ENCODE results near the gene TMEM239. TPM values are rescaled to one million over a fixed set of nuclear protein-coding genes. Genes with fewer than 3 reads are reported as not detected.
A peak's percentile ranks its signal among the peaks of the same experiment; 100 is the strongest.

The TMEM239 gene
- total and polyA plus RNA-seq, 2 of the 8 experiments (the other 6 are each of a cell fraction or from before 2014, with no cell fraction given) = not detected

GRCh38 chr20:2768632-2769015, 47.5 kb upstream of the TMEM239 start:
- H3K23me2 ChIP-seq (ENCODE audit: low read depth, low read length) = no peaks in the 10 kb centered on the region; the same call in 1 of the 2 replicates
- H3K4ac ChIP-seq (replicated peaks; ENCODE audit: insufficient read length, low read depth, low read length) = no peak overlapping the region
- H3K56ac ChIP-seq (replicated peaks; ENCODE audit: insufficient read length, low read depth, low read length) = no peak overlapping the region
- no peak overlapping the region for H2BK120ac ChIP-seq (replicated peaks; ENCODE audit: low read depth, low read length)
- no peaks in the 10 kb centered on the region for H3K9me3 ChIP-seq (ENCODE audit: insufficient read depth in 2 of 2, low read depth in 1 of 2, low read length in 1 of 2)
- no peak overlapping the region for H2BK5ac ChIP-seq (ENCODE audit: low read depth, low read length)
- H2BK15ac ChIP-seq (ENCODE audit: low read length) = no peak overlapping the region
- no peaks in the 10 kb centered on the region for H3K79me2 ChIP-seq (ENCODE audit: control insufficient read depth in 1 of 2, insufficient read depth in 2 of 2, low read length in 2 of 2)
- H2AK5ac ChIP-seq (ENCODE audit: low read depth, low read length) = no peak overlapping the region
- no peak overlapping the region for H2BK20ac ChIP-seq (ENCODE audit: low read length)
- no peaks in the 10 kb centered on the region for H3K36me3 ChIP-seq (ENCODE audit: control insufficient read depth in 2 of 4, insufficient read depth in 4 of 4, low read length in 3 of 4)
- H2BK12ac ChIP-seq (ENCODE audit: low read depth, low read length) = no peak overlapping the region
- no peak overlapping the region for H4K5ac ChIP-seq (ENCODE audit: insufficient read length, low read depth, low read length)
- peaks cover 0 to 3% (median 0%) of the 10 kb centered on the region in 4 experiments; a peak in 1 of 7 replicates for H3K4me1 ChIP-seq (replicated peaks in 1 of 4; ENCODE audit: control insufficient read depth in 3 of 4, insufficient read depth in 4 of 4, low read length in 3 of 4)
- no peak overlapping the region for H3K4me3 ChIP-seq (ENCODE audit: extremely low read depth in 1 of 4, insufficient read depth in 2 of 4, low read depth in 3 of 4, low read length in 4 of 4)
- H3K27me3 ChIP-seq (replicated peaks in 1 of 4; ENCODE audit: control insufficient read depth in 3 of 4, extremely low read depth in 1 of 4, insufficient read depth in 3 of 4, low read length in 3 of 4) = no peaks in the 10 kb centered on the region; a peak in 1 of 7 replicates
- H3K14ac ChIP-seq (ENCODE audit: insufficient read length) = no peak overlapping the region
- H4K20me1 ChIP-seq (replicated peaks in 1 of 2; ENCODE audit: control insufficient read depth in 1 of 2, insufficient read depth in 2 of 2, low read length in 2 of 2) = no peaks in the 10 kb centered on the region
- DNase-seq (ENCODE audit: low read depth in 1 of 2, low spot score in 2 of 2) = no peak
- 82% methylated on average over 5 of the region's 5 CpGs; no CpG with 5 or more reads in 1 of the 2 experiments for WGBS, 2 experiments (ENCODE audit: extremely low coverage in 1 of 2, insufficient coverage in 1 of 2, insufficient read length in 1 of 2, insufficient replicate concordance in 2 of 2, low coverage in 1 of 2, low lambda C conversion rate in 2 of 2, missing lambda C conversion rate in 1 of 2)
- H2AFZ ChIP-seq (ENCODE audit: low read length) = no peak overlapping the region
- no peak overlapping the region for H4K91ac ChIP-seq (replicated peaks; ENCODE audit: insufficient read length, low read length)
- H3K27ac ChIP-seq (ENCODE audit: low read depth, low read length) = no peak overlapping the region
- no peak overlapping the region for H3K4me2 ChIP-seq (ENCODE audit: insufficient read depth in 1 of 2, low read depth in 2 of 2, low read length in 2 of 2)
- H3K79me1 ChIP-seq (ENCODE audit: low read depth, low read length) = no peaks in the 10 kb centered on the region
- TF ChIP-seq PHF8 (conservative IDR thresholded peaks at IDR 0.05; ENCODE audit: low read depth, low read length) = no peak
- TF ChIP-seq YY1 (IDR thresholded peaks at IDR 0.05; ENCODE audit: low read depth, low read length) = no peak
- no peak for TF ChIP-seq SP2 (IDR thresholded peaks at IDR 0.05; ENCODE audit: low read length)
- TF ChIP-seq EZH2 (IDR thresholded peaks at IDR 0.05; ENCODE audit: low read depth, low read length, severe bottlenecking) = no peak
- no peak for TF ChIP-seq RNF2 (IDR thresholded peaks at IDR 0.05; ENCODE audit: borderline replicate concordance, low read depth, low read length, missing control alignments, poor library complexity, severe bottlenecking)
- no peak for TF ChIP-seq TAF7 (optimal IDR thresholded peaks at IDR 0.05; ENCODE audit: borderline replicate concordance, low read depth, low read length)
- TF ChIP-seq HDAC2 (IDR thresholded peaks at IDR 0.05; ENCODE audit: borderline replicate concordance in 1 of 2, low read depth in 2 of 2, low read length in 2 of 2) = no peak
- no peak for TF ChIP-seq NRF1 (IDR thresholded peaks at IDR 0.05; ENCODE audit: low read depth, low read length)
- POLR2A ChIA-PET (ENCODE audit: partially characterized antibody) = no interaction called here
- no peak overlapping the region for H3K23ac ChIP-seq (ENCODE audit: insufficient read length)
- no peak overlapping the region for H3K9ac ChIP-seq (replicated peaks in 1 of 4; ENCODE audit: extremely low read depth in 1 of 4, low read depth in 3 of 4, low read length in 3 of 4)
- FAIRE-seq = no peak
- CTCF ChIA-PET (ENCODE audit: partially characterized antibody) = interaction anchor here (0.5 to 6.5 kb wide), 6 partner anchors 8 to 285 kb away, joined by 3 to 43 read pairs (median 3); no protein-coding TSS in a partner anchor
- no peak overlapping the region for H3K18ac ChIP-seq (ENCODE audit: extremely low read depth, low read length)
- H4K8ac ChIP-seq (ENCODE audit: extremely low read depth, insufficient read depth, low read length) = peak overlapping the region; percentile 35; the same call in 1 of the 2 replicates

Measured in H1 (cell line).